Measurements from ENCODE around the gene KIF7.

- TF ChIP-seq, protein P1, sequence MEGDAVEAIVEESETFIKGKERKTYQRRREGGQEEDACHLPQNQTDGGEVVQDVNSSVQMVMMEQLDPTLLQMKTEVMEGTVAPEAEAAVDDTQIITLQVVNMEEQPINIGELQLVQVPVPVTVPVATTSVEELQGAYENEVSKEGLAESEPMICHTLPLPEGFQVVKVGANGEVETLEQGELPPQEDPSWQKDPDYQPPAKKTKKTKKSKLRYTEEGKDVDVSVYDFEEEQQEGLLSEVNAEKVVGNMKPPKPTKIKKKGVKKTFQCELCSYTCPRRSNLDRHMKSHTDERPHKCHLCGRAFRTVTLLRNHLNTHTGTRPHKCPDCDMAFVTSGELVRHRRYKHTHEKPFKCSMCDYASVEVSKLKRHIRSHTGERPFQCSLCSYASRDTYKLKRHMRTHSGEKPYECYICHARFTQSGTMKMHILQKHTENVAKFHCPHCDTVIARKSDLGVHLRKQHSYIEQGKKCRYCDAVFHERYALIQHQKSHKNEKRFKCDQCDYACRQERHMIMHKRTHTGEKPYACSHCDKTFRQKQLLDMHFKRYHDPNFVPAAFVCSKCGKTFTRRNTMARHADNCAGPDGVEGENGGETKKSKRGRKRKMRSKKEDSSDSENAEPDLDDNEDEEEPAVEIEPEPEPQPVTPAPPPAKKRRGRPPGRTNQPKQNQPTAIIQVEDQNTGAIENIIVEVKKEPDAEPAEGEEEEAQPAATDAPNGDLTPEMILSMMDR (IDR thresholded peaks at IDR 0.05), result no peak
- TF ChIP-seq POLR2A (IDR thresholded peaks at IDR 0.05), result no peak
These were observed 17.9 kb upstream of the KIF7 start for GRCh38 chr15:89673165-89673512.
